Keratinocyte (primary cell): ENCODE results near the gene TBC1D8. TPM values are rescaled to one million over a fixed set of nuclear protein-coding genes. Genes with fewer than 3 reads are reported as not detected.

Experiments
- DNase-seq: peaks from one replicate; pipeline ENCODE4 v3.0.0-alpha.2; 2011; ENCODE audit warnings: low read depth, missing footprints, low spot score
- FAIRE-seq: peaks from 2 replicates; lab custom pipeline; 2011; peaks lifted over from hg19 to GRCh38; lab: Jason Lieb, UNC
- H2AFZ ChIP-seq: 2 replicates; pipeline ENCODE4 v1.6.0; 2012; ENCODE audit warnings: low read length, control low read depth, inconsistent platforms; ENCODE audit not compliant: control insufficient read depth
- H3K27ac ChIP-seq: 2 replicates; pipeline ENCODE4 v1.5.1; 2011; ENCODE audit warnings: low read length; ENCODE audit not compliant: control insufficient read depth, insufficient read depth
- H3K27me3 ChIP-seq: 3 replicates; pipeline ENCODE4 v1.6.0; 2011; ENCODE audit warnings: low read length; ENCODE audit not compliant: control insufficient read depth, insufficient read depth; ENCODE audit errors: extremely low read depth
- H3K36me3 ChIP-seq, 2 experiments: 2 replicates in 1 of 2; 3 replicates in 1 of 2; pipeline ENCODE4 v1.5.1; 2011; ENCODE audit warnings: low read length in 2 of 2, mild to moderate bottlenecking in 1 of 2; ENCODE audit not compliant: control insufficient read depth in 2 of 2, insufficient read depth in 2 of 2; ENCODE audit errors: extremely low read depth in 1 of 2
- H3K4me1 ChIP-seq: 3 replicates; pipeline ENCODE4 v1.5.1; 2011; ENCODE audit warnings: low read length; ENCODE audit not compliant: control insufficient read depth, insufficient read depth; ENCODE audit errors: extremely low read depth
- H3K4me2 ChIP-seq: 3 replicates; pipeline ENCODE4 v1.6.0; 2011; ENCODE audit warnings: low read depth, low read length; ENCODE audit not compliant: control insufficient read depth, insufficient read depth; ENCODE audit errors: extremely low read depth
- H3K4me3 ChIP-seq, 3 experiments: fragments of 200-600 bp in 1 of 3; sonication (generic) in 1 of 3; 2 replicates in 2 of 3; 3 replicates in 1 of 3; pipeline ENCODE4 v1.5.1; 2011 to 2016; ENCODE audit warnings: low read length in 3 of 3, mild to moderate bottlenecking in 3 of 3, control low read depth in 2 of 3, inconsistent platforms in 1 of 3, low read depth in 1 of 3, mixed read lengths in 1 of 3, mixed run types in 1 of 3, moderate library complexity in 1 of 3; ENCODE audit not compliant: control insufficient read depth in 2 of 3, insufficient read depth in 2 of 3; ENCODE audit errors: extremely low read depth in 1 of 3
- H3K79me2 ChIP-seq: 2 replicates; pipeline ENCODE4 v1.6.0; 2012; ENCODE audit warnings: low read length; ENCODE audit not compliant: control insufficient read depth, insufficient read depth
- H3K9ac ChIP-seq: 3 replicates; pipeline ENCODE4 v1.6.0; 2011; ENCODE audit warnings: low read length; ENCODE audit not compliant: control insufficient read depth, insufficient read depth; ENCODE audit errors: extremely low read depth
- H3K9me1 ChIP-seq: 3 replicates; pipeline ENCODE4 v1.6.0; 2011; ENCODE audit warnings: low read length; ENCODE audit not compliant: control insufficient read depth, insufficient read depth; ENCODE audit errors: extremely low read depth
- H3K9me3 ChIP-seq: 2 replicates; pipeline ENCODE4 v1.5.1; 2012; ENCODE audit warnings: low read depth, low read length; ENCODE audit not compliant: control insufficient read depth
- H4K20me1 ChIP-seq: 3 replicates; pipeline ENCODE4 v1.6.0; 2011; ENCODE audit warnings: low read length; ENCODE audit not compliant: control insufficient read depth, insufficient read depth; ENCODE audit errors: extremely low read depth
- EZH2 ChIP-seq: IDR thresholded peaks from one replicate; pipeline ENCODE4 v1.6.1; 2012; ENCODE audit warnings: inconsistent platforms, mild to moderate bottlenecking, low read length, moderate library complexity
- dilution Hi-C: fragments of 300-500 bp; cut with MboI; formaldehyde crosslinking; loops from one replicate; pipeline ENCODE4 v1.7.0; 2020; ENCODE audit warnings: low sequenced_read_pairs; ENCODE audit not compliant: extremely low pct_ligation_motif_present
- polyA plus RNA-seq, 5 experiments: library from polyadenylated mRNA; depleted of rRNA in 3 of 5; stranded (reverse) in 3 of 5; stranded (forward) in 1 of 5; unstranded in 1 of 5; fragments of >200 nt; gene quantifications; 1 replicate in 1 of 5; 2 replicates in 3 of 5; 3 replicates in 1 of 5; pipeline versions ENCODE4 v1.2.1 to v1.2.3, GENCODE V29; 2011 to 2012; ENCODE audit warnings: missing spikeins in 2 of 5, low read depth in 1 of 5, low replicate concordance in 1 of 5
- TF ChIP-seq, protein P1 (sequence below), 3 experiments: IDR thresholded peaks in 1 of 3; conservative IDR thresholded peaks in 1 of 3; optimal IDR thresholded peaks in 1 of 3; 2 replicates in 2 of 3; 3 replicates in 1 of 3; pipeline versions ENCODE3 to v1.5.1; 2011; ENCODE audit warnings: low read length in 3 of 3, mild to moderate bottlenecking in 3 of 3, moderate library complexity in 2 of 3, control low read depth in 1 of 3, inconsistent platforms in 1 of 3; ENCODE audit not compliant: insufficient read depth in 2 of 3; ENCODE audit errors: extremely low read depth in 1 of 3

Gene TBC1D8
- polyA plus RNA-seq, 1 donor (not counting 4 experiments of a cell fraction or from before 2014, with no cell fraction given): 13.8 TPM

DNA sequence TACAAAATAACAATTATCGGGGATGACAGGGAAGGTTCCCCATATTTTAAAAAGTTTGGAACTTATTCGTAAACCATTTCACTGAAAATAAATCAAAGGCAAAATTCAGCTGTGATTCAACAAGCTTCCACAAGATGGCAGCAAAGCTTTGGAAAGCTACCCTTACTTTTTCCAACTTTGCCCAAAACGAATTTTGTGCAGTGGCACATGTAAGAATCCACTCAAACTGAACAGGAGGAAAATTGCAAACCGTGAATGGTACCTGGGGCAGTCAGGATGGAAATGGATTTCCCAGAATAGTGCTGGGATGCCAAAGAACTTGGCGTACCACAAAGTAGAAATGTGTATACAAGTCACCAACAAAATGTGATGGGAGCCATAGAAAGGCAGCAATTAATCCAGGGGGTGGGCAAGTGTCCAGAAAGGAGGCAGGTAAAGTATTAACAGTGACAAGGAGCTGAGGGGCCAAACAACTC is 138.4 kb downstream of the TBC1D8 start:
- H3K27ac ChIP-seq: no peak overlapping the region
- no peak for TF ChIP-seq EZH2
- TF ChIP-seq, protein P1, sequence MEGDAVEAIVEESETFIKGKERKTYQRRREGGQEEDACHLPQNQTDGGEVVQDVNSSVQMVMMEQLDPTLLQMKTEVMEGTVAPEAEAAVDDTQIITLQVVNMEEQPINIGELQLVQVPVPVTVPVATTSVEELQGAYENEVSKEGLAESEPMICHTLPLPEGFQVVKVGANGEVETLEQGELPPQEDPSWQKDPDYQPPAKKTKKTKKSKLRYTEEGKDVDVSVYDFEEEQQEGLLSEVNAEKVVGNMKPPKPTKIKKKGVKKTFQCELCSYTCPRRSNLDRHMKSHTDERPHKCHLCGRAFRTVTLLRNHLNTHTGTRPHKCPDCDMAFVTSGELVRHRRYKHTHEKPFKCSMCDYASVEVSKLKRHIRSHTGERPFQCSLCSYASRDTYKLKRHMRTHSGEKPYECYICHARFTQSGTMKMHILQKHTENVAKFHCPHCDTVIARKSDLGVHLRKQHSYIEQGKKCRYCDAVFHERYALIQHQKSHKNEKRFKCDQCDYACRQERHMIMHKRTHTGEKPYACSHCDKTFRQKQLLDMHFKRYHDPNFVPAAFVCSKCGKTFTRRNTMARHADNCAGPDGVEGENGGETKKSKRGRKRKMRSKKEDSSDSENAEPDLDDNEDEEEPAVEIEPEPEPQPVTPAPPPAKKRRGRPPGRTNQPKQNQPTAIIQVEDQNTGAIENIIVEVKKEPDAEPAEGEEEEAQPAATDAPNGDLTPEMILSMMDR (optimal IDR thresholded peaks at IDR 0.05 in 1 of 3, IDR thresholded peaks at IDR 0.05 in 1 of 3, conservative IDR thresholded peaks at IDR 0.05 in 1 of 3; ENCODE audit: extremely low read depth in 1 of 3, insufficient read depth in 2 of 3, low read length in 3 of 3): peak; percentile 48 to 73 (median 67)
- H3K4me1 ChIP-seq: no peaks in the 10 kb centered on the region
- no peaks in the 10 kb centered on the region for H3K27me3 ChIP-seq
- no peak overlapping the region for H3K9ac ChIP-seq
- H3K9me3 ChIP-seq: no peaks in the 10 kb centered on the region
- dilution Hi-C loops: no loop called here
- H3K9me1 ChIP-seq: no peaks in the 10 kb centered on the region
- FAIRE-seq: peak; percentile 67
- peaks cover 2 to 9% of the 10 kb centered on the region in 2 experiments for H3K36me3 ChIP-seq
- DNase-seq: no peak
- no peak overlapping the region for H3K4me2 ChIP-seq
- H3K79me2 ChIP-seq: no peaks in the 10 kb centered on the region
- H2AFZ ChIP-seq: no peak overlapping the region
- peaks cover 3% of the 10 kb centered on the region for H4K20me1 ChIP-seq
- no peak overlapping the region for H3K4me3 ChIP-seq

DNA sequence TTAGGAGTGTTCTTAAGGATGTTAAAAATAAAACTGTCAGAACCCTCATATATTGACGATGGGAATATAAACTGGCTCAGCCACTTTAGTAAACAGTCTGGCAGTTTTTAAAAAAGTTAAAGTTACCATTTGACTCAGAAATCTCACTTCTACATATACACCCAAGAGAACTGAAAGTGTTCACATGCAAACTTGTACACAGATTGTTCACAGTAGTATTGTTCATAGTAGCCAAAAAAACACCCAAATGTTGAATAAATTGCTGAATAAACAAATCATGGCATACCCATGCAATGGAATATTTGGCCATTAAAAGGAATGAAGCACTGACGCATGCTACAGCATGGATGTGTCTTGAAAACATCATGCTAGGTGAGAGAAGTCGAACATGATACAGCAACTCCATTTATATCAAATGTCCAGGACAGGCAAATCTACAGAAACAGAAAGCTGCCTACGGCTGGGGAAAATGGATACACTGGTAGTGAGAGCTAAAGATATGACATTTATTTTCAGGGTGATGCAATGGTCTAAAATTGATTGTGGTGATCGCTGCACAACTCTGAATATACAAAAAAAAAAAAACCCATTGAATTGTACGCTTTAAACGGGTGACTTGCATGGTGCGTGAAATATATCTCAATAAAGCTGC is 139.0 kb downstream of the TBC1D8 start:
- Histone ChIP-seq H3K27ac (no peak overlapping the region), H3K27me3 (no peaks in the 10 kb centered on the region), H3K9me3 (no peaks in the 10 kb centered on the region), H4K20me1 (peaks cover 6% of the 10 kb centered on the region), H3K9ac (no peak overlapping the region), H3K79me2 (peaks cover 2% of the 10 kb centered on the region), H3K36me3 (peaks cover 6 to 15% of the 10 kb centered on the region in 2 experiments), H3K4me2 (no peak overlapping the region), H3K9me1 (no peaks in the 10 kb centered on the region), H3K4me3 (no peak overlapping the region), H2AFZ (no peak overlapping the region), H3K4me1 (no peaks in the 10 kb centered on the region)
- TF ChIP-seq, protein P1 (optimal IDR thresholded peaks at IDR 0.05 in 1 of 3, IDR thresholded peaks at IDR 0.05 in 1 of 3, conservative IDR thresholded peaks at IDR 0.05 in 1 of 3; ENCODE audit: extremely low read depth in 1 of 3, insufficient read depth in 2 of 3, low read length in 3 of 3): no peak
- no peak for TF ChIP-seq EZH2
- DNase-seq (no peak), FAIRE-seq (no peak)
- dilution Hi-C loops: no loop called here
